Stimulated activated effector memory CD8-positive, alpha-beta T cell treated with anti-CD3 and anti-CD28 coated beads, Interleukin-12 subunit alpha, Interleukin-12 subunit beta, amount 100 ng/mL, for 72 hours (primary cell): ENCODE data around the gene CNPY3.

ENCODE experiments used
- ATAC-seq: fragments of 150-1000 bp; cut with Tn5 transposase; 2 replicates; pipeline ENCODE4 v1.10.0; 2021
- DNase-seq, 2 donors: peaks; one replicate each; pipeline ENCODE4 v3.0.0; 2021 to 2022; ENCODE audit warnings: low spot score in 2 of 2
- H3K27ac Mint-ChIP-seq: one replicate; pipeline ENCODE4 v1.8.0; 2022; ENCODE audit warnings: mild to moderate bottlenecking, mixed read lengths
- H3K36me3 Mint-ChIP-seq: one replicate; pipeline ENCODE4 v1.8.0; 2022; ENCODE audit warnings: mild to moderate bottlenecking, mixed read lengths
- H3K4me1 Mint-ChIP-seq: one replicate; pipeline ENCODE4 v1.8.0; 2022; ENCODE audit warnings: mixed read lengths
- H3K4me3 Mint-ChIP-seq: one replicate; pipeline ENCODE4 v1.8.0; 2022; ENCODE audit warnings: mild to moderate bottlenecking, mixed read lengths
- H3K9me3 Mint-ChIP-seq: one replicate; pipeline ENCODE4 v1.8.0; 2022; ENCODE audit warnings: mixed read lengths

The CNPY3 gene

GRCh38 chr6:42978487-42978838 is 49.2 kb downstream of the CNPY3 start:
- Mint-ChIP-seq H3K36me3 (peaks cover 36% of the 10 kb centered on the region), H3K4me3 (peak overlapping the region; percentile 93), H3K4me1 (peaks cover 36% of the 10 kb centered on the region), H3K9me3 (no peaks in the 10 kb centered on the region), H3K27ac (peak overlapping the region; percentile 97)
- DNase-seq (peak; percentile 15 to 69), ATAC-seq (peak; percentile 9)

- Mint-ChIP-seq H3K4me3 (peak within 1 kb of the TSS; percentile 93), H3K36me3 (peaks cover 39% of the 10 kb centered on the region), H3K27ac (peak within 1 kb of the TSS; percentile 97), H3K4me1 (peaks cover 41% of the 10 kb centered on the region), H3K9me3 (no peaks in the 10 kb centered on the region)
- ATAC-seq (peak; percentile 97), DNase-seq (peak; percentile 80 to 94)
These were observed 49.7 kb downstream of the CNPY3 start, which contains the start of gene PEX6 for GRCh38 chr6:42978839-42979522. PEX6 (minus strand) TSS chr6:42979181; CDS start chr6:42979150, 31 bp downstream.

GRCh38 chr6:42979523-42980177 is 50.4 kb downstream of the CNPY3 start:
- ATAC-seq (peak; percentile 52), DNase-seq (no peak)
- peaks cover 43% of the 10 kb centered on the region for H3K4me1 Mint-ChIP-seq
- H3K36me3 Mint-ChIP-seq, result peaks cover 41% of the 10 kb centered on the region
- H3K9me3 Mint-ChIP-seq, result no peaks in the 10 kb centered on the region
- peak overlapping the region; percentile 97 for H3K27ac Mint-ChIP-seq
- peak overlapping the region; percentile 93 for H3K4me3 Mint-ChIP-seq

- H3K4me1 Mint-ChIP-seq, result peaks cover 51% of the 10 kb centered on the region
- H3K36me3 Mint-ChIP-seq, result peaks cover 35% of the 10 kb centered on the region
- no peak overlapping the region for H3K4me3 Mint-ChIP-seq
- H3K9me3 Mint-ChIP-seq, result no peaks in the 10 kb centered on the region
- DNase-seq, result no peak
- no peak for ATAC-seq
- H3K27ac Mint-ChIP-seq, result peak overlapping the region; percentile 20
These were observed 52.6 kb downstream of the CNPY3 start for GRCh38 chr6:42981836-42982235.

- peak within 1 kb of the TSS; percentile 95 for H3K27ac Mint-ChIP-seq
- H3K4me1 Mint-ChIP-seq, result peaks cover 59% of the 10 kb centered on the region
These were observed 55.0 kb downstream of the CNPY3 start, which contains the start of gene PPP2R5D for GRCh38 chr6:42984001-42984923. PPP2R5D (plus strand) TSS chr6:42984570; CDS start chr6:42984678, 108 bp downstream.

GRCh38 chr6:42984924-42985475 is 55.7 kb downstream of the CNPY3 start:
- peaks cover 51% of the 10 kb centered on the region for H3K4me1 Mint-ChIP-seq
- H3K27ac Mint-ChIP-seq, result peak overlapping the region; percentile 95
- H3K36me3 Mint-ChIP-seq, result peaks cover 23% of the 10 kb centered on the region
- ATAC-seq, result no peak
- peak; percentile 5 to 59 for DNase-seq
- no peaks in the 10 kb centered on the region for H3K9me3 Mint-ChIP-seq
- peak overlapping the region; percentile 98 for H3K4me3 Mint-ChIP-seq

More at GRCh38 chr6:42984001-42984923, 55.0 kb downstream of the CNPY3 start, which contains the start of gene PPP2R5D:
- peak within 1 kb of the TSS; percentile 98 for H3K4me3 Mint-ChIP-seq
- ATAC-seq (peak; percentile 94), DNase-seq (peak; percentile 78 to 96)
- no peaks in the 10 kb centered on the region for H3K9me3 Mint-ChIP-seq
- peaks cover 17% of the 10 kb centered on the region for H3K36me3 Mint-ChIP-seq

GRCh38 chr6:42987533-42988451 is 58.5 kb downstream of the CNPY3 start:
- no peak for ATAC-seq
- Mint-ChIP-seq H3K4me1 (peaks cover 50% of the 10 kb centered on the region), H3K4me3 (no peak overlapping the region), H3K9me3 (no peaks in the 10 kb centered on the region), H3K27ac (peak overlapping the region; percentile 95), H3K36me3 (peaks cover 43% of the 10 kb centered on the region)
- no peak for DNase-seq

- H3K36me3 Mint-ChIP-seq, result peaks cover 46% of the 10 kb centered on the region
- no peak overlapping the region for H3K27ac Mint-ChIP-seq
- H3K9me3 Mint-ChIP-seq, result no peaks in the 10 kb centered on the region
- ATAC-seq (no peak), DNase-seq (no peak)
- peaks cover 48% of the 10 kb centered on the region for H3K4me1 Mint-ChIP-seq
- no peak overlapping the region for H3K4me3 Mint-ChIP-seq
These were observed 59.3 kb downstream of the CNPY3 start for GRCh38 chr6:42988486-42989020.
